Measurements from ENCODE around the gene TDRD7.

DNA sequence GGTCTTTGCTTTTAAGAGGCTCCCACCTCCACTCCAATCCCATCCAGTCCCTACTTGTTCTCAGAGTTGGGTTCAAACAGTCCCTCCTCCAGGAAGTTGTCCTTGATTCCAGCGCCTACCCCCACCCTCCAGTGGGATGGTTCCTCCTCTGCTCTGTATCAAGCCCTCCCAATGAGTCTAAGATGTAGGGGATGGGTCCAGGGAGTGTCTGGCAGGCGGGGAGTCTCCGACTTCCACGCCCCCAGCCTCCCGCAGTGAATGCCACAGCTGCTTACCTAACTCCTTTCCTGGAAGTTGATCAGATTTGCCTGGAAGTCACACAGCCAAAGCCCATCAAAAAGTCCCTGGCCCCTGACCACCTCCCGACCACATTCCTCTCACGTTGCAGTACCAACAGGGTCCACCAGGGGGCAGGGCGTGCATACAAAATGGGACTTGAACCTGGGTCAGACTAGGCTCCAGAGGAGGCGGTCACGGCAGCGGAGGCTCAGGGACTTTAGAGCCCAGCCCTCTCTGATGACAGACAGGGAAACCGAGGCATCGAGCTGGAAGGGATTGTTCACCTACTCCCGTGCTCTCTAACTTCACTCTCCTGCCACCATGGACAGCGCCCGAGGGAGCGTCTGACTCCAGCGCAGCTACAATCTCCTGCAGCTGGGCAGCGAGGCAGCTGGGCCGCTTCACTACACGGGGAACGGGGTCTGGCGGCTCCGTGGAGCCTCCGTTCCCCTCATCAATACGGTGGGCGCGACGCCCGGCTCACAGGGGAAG, 25.0 kb upstream of the TDRD7 start:
- TF ChIP-seq, protein P1, sequence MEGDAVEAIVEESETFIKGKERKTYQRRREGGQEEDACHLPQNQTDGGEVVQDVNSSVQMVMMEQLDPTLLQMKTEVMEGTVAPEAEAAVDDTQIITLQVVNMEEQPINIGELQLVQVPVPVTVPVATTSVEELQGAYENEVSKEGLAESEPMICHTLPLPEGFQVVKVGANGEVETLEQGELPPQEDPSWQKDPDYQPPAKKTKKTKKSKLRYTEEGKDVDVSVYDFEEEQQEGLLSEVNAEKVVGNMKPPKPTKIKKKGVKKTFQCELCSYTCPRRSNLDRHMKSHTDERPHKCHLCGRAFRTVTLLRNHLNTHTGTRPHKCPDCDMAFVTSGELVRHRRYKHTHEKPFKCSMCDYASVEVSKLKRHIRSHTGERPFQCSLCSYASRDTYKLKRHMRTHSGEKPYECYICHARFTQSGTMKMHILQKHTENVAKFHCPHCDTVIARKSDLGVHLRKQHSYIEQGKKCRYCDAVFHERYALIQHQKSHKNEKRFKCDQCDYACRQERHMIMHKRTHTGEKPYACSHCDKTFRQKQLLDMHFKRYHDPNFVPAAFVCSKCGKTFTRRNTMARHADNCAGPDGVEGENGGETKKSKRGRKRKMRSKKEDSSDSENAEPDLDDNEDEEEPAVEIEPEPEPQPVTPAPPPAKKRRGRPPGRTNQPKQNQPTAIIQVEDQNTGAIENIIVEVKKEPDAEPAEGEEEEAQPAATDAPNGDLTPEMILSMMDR (IDR thresholded peaks at IDR 0.05; ENCODE audit: insufficient read depth, low read length) = peak; percentile 89
- TF ChIP-seq, protein P2, sequence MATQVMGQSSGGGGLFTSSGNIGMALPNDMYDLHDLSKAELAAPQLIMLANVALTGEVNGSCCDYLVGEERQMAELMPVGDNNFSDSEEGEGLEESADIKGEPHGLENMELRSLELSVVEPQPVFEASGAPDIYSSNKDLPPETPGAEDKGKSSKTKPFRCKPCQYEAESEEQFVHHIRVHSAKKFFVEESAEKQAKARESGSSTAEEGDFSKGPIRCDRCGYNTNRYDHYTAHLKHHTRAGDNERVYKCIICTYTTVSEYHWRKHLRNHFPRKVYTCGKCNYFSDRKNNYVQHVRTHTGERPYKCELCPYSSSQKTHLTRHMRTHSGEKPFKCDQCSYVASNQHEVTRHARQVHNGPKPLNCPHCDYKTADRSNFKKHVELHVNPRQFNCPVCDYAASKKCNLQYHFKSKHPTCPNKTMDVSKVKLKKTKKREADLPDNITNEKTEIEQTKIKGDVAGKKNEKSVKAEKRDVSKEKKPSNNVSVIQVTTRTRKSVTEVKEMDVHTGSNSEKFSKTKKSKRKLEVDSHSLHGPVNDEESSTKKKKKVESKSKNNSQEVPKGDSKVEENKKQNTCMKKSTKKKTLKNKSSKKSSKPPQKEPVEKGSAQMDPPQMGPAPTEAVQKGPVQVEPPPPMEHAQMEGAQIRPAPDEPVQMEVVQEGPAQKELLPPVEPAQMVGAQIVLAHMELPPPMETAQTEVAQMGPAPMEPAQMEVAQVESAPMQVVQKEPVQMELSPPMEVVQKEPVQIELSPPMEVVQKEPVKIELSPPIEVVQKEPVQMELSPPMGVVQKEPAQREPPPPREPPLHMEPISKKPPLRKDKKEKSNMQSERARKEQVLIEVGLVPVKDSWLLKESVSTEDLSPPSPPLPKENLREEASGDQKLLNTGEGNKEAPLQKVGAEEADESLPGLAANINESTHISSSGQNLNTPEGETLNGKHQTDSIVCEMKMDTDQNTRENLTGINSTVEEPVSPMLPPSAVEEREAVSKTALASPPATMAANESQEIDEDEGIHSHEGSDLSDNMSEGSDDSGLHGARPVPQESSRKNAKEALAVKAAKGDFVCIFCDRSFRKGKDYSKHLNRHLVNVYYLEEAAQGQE (IDR thresholded peaks at IDR 0.05; ENCODE audit: insufficient replicate concordance, low read depth) = peak; percentile 96

Measured in HL-60 (cell line).